ENCODE data around the gene ADGRG3.

ADGRG3 gene

GRCh38 chr16:57668263-57668571 is at the start of gene ADGRG3:
ADGRG3 (plus strand) TSS chr16:57668306; CDS start chr16:57668348, 42 bp downstream.
- DNase-seq (ENCODE audit: low read depth in 3 of 3, low spot score in 1 of 3): no peak

GRCh38 chr16:57619133-57619605 is 48.9 kb upstream of the ADGRG3 start:
- no peak for DNase-seq (ENCODE audit: low read depth in 3 of 3, low spot score in 1 of 3)

GRCh38 chr16:57619606-57620334 is 48.3 kb upstream of the ADGRG3 start:
- no peak for DNase-seq (ENCODE audit: low read depth in 3 of 3, low spot score in 1 of 3)

GRCh38 chr16:57620335-57621231 is 47.5 kb upstream of the ADGRG3 start:
- no peak for DNase-seq (ENCODE audit: low read depth in 3 of 3, low spot score in 1 of 3)

GRCh38 chr16:57621521-57622271 is 46.4 kb upstream of the ADGRG3 start:
- DNase-seq (ENCODE audit: low read depth in 3 of 3, low spot score in 1 of 3): no peak

- no peak for DNase-seq (ENCODE audit: low read depth in 3 of 3, low spot score in 1 of 3)
Observed at GRCh38 chr16:57622361-57623250, 45.5 kb upstream of the ADGRG3 start.

GRCh38 chr16:57623251-57624043 is 44.7 kb upstream of the ADGRG3 start:
- no peak for DNase-seq (ENCODE audit: low read depth in 3 of 3, low spot score in 1 of 3)

GRCh38 chr16:57624044-57624688 is 43.9 kb upstream of the ADGRG3 start:
- DNase-seq (ENCODE audit: low read depth in 3 of 3, low spot score in 1 of 3): no peak

- no peak for DNase-seq (ENCODE audit: low read depth in 3 of 3, low spot score in 1 of 3)
Observed at GRCh38 chr16:57624806-57625500, 43.2 kb upstream of the ADGRG3 start.

GRCh38 chr16:57626420-57627170 is 41.5 kb upstream of the ADGRG3 start:
- DNase-seq (ENCODE audit: low read depth in 3 of 3, low spot score in 1 of 3): no peak

- DNase-seq (ENCODE audit: low read depth in 3 of 3, low spot score in 1 of 3): no peak
Observed at GRCh38 chr16:57627184-57627871, 40.8 kb upstream of the ADGRG3 start.

- DNase-seq (ENCODE audit: low read depth in 3 of 3, low spot score in 1 of 3): peak in 1 of 3 donors; percentile 30
Observed at GRCh38 chr16:57628008-57628781, 39.9 kb upstream of the ADGRG3 start, which contains the start of gene ADGRG1. ADGRG1 (plus strand) TSS chr16:57628630; CDS start chr16:57650288, 21,658 bp downstream.

GRCh38 chr16:57628783-57629293 is 39.3 kb upstream of the ADGRG3 start:
- DNase-seq (ENCODE audit: low read depth in 3 of 3, low spot score in 1 of 3): no peak

- DNase-seq (ENCODE audit: low read depth in 3 of 3, low spot score in 1 of 3): no peak
Observed at GRCh38 chr16:57629516-57630406, 38.3 kb upstream of the ADGRG3 start.

GRCh38 chr16:57630407-57630797 is 37.7 kb upstream of the ADGRG3 start:
- DNase-seq (ENCODE audit: low read depth in 3 of 3, low spot score in 1 of 3): no peak

All from stimulated activated CD4-positive, alpha-beta T cell treated with anti-CD3 and anti-CD28 coated beads, TNF-alpha, amount 100 ng/mL, for 1 hour (primary cell).